Measurements from ENCODE around the gene MSH3. TPM values are rescaled to one million over a fixed set of nuclear protein-coding genes. Genes with fewer than 3 reads are reported as not detected.
A peak's percentile ranks its signal among the peaks of the same experiment; 100 is the strongest.
"Not testable (repeated sequence)": the region's sequence is repeated elsewhere in the genome, so short reads cannot be mapped to it uniquely, and the experiment has no call there.

Gene MSH3
- polyA plus RNA-seq, 4 donors, result 3.5 to 15.6 (median 4.8) TPM

DNA sequence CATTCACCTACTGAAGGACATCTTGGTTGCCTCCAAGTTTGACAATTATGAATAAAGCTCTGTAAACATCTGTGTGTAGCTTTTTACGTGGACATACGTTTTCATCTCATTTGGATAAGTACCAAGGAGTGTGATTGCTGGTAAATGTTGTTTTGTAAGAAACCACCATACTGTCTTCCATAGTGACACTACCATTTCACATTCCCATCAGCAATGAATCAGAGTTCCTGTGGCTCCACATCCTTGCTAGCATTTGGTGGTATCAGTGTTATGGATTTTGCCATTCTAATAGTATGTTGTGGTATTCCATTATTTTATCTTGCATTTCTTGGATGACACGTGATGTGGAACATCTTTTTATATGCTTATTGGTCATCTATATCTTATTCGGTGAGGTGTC, 227.3 kb downstream of the MSH3 start:
- Histone ChIP-seq H3K27ac (ENCODE audit: low read depth in 1 of 3, low read length in 2 of 3) (no peak overlapping the region), H3K9me3 (ENCODE audit: control insufficient read depth in 2 of 2, insufficient read depth in 1 of 2, low read depth in 1 of 2, low read length in 1 of 2) (no peaks in the 10 kb centered on the region), H3K36me3 (ENCODE audit: control insufficient read depth in 3 of 3, insufficient read depth in 2 of 3, low read depth in 1 of 3, low read length in 3 of 3) (peaks cover 0 to 7% (median 3%) of the 10 kb centered on the region in 3 donors), H3K4me3 (ENCODE audit: low read depth in 1 of 3, low read length in 3 of 3) (no peak overlapping the region), H3K27me3 (ENCODE audit: control insufficient read depth in 3 of 3, insufficient read depth in 3 of 3, low read length in 3 of 3) (no peaks in the 10 kb centered on the region), H3K4me1 (ENCODE audit: control insufficient read depth in 3 of 3, insufficient read depth in 2 of 3, low read depth in 1 of 3, low read length in 2 of 3) (peaks cover 0 to 12% (median 6%) of the 10 kb centered on the region in 3 donors)
- no peak for FAIRE-seq
- no peak for DNase-seq
- 91 to 95% (median 93%) methylated on average over 4 of the region's 4 CpGs for WGBS, 3 donors

DNA sequence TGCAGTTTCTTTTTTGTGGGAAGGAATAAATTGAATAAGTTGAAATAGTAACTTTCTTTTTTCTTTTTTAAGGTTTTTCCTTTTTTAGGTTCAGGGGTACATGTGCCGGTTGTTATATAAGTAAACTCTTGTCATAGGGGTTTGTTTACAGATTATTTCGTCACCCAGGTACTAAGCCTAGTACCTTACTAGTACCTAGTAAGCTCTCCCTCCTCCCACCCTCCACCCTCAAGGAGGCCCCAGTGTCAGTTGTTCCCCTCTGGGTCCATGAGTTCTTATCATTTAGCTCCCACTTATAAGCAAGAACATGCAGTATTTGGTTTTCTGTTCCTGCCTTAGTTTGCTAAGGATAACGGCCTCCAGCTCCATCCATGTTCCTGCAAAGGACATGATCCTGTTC, 228.9 kb downstream of the MSH3 start:
- H3K9me3 ChIP-seq (ENCODE audit: control insufficient read depth in 2 of 2, insufficient read depth in 1 of 2, low read depth in 1 of 2, low read length in 1 of 2); H3K27ac ChIP-seq (ENCODE audit: low read depth in 1 of 3, low read length in 2 of 3); FAIRE-seq; H3K27me3 ChIP-seq (ENCODE audit: control insufficient read depth in 3 of 3, insufficient read depth in 3 of 3, low read length in 3 of 3); DNase-seq; H3K36me3 ChIP-seq (ENCODE audit: control insufficient read depth in 3 of 3, insufficient read depth in 2 of 3, low read depth in 1 of 3, low read length in 3 of 3); H3K4me3 ChIP-seq (ENCODE audit: low read depth in 1 of 3, low read length in 3 of 3): not testable (repeated sequence)
- WGBS, 3 donors, result 93 to 100% (median 97%) methylated on average over 3 of the region's 3 CpGs
- H3K4me1 ChIP-seq (ENCODE audit: control insufficient read depth in 3 of 3, insufficient read depth in 2 of 3, low read depth in 1 of 3, low read length in 2 of 3), result peaks cover 0 to 12% (median 6%) of the 10 kb centered on the region in 3 donors

DNA sequence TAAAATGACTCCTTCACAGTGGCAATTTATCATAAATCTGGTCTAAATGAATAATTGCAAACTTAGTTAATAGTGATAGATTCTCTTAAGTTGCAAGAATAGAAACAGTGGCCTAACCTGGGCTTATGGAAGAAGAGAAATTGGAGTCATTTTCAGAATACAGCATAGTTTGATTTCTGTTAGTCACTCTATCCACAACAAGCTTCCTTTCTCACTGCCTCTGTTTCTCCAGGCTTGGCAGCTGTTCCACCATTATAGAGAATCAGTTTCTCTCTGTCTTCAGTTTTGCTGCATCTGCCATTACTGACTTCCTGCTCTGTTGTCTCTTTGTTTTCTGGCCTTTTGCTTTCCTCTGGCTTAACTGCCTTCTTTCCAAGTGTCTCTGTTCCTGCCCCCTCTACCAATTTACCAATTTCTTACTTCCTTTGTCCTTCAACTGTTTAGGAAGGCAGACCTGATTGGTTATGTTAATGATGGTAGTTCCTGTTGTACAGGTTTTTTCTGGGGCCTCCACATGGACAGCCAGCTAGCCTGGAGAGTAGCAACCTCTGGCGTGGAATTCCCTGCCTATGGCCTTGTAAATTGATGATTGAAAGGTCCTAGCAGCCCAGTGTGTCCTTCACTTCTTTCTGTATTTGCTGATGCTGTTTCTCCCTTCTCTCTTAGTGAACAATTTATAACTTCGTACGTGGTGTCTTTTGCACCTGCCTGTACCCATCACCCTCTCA, 229.8 kb downstream of the MSH3 start:
- DNase-seq (peak in 1 of 2 donors; percentile 2), FAIRE-seq (no peak)
- peaks cover 0 to 12% (median 6%) of the 10 kb centered on the region in 3 donors for H3K4me1 ChIP-seq (ENCODE audit: control insufficient read depth in 3 of 3, insufficient read depth in 2 of 3, low read depth in 1 of 3, low read length in 2 of 3)
- peaks cover 0 to 4% (median 0%) of the 10 kb centered on the region in 3 donors for H3K36me3 ChIP-seq (ENCODE audit: control insufficient read depth in 3 of 3, insufficient read depth in 2 of 3, low read depth in 1 of 3, low read length in 3 of 3)
- no peaks in the 10 kb centered on the region for H3K27me3 ChIP-seq (ENCODE audit: control insufficient read depth in 3 of 3, insufficient read depth in 3 of 3, low read length in 3 of 3)
- H3K27ac ChIP-seq (ENCODE audit: low read depth in 1 of 3, low read length in 2 of 3), result no peak overlapping the region
- H3K9me3 ChIP-seq (ENCODE audit: control insufficient read depth in 2 of 2, insufficient read depth in 1 of 2, low read depth in 1 of 2, low read length in 1 of 2), result no peaks in the 10 kb centered on the region
- no peak overlapping the region for H3K4me3 ChIP-seq (ENCODE audit: low read depth in 1 of 3, low read length in 3 of 3)
- WGBS, 3 donors, result 85 to 92% (median 91%) methylated on average over 3 of the region's 3 CpGs

DNA sequence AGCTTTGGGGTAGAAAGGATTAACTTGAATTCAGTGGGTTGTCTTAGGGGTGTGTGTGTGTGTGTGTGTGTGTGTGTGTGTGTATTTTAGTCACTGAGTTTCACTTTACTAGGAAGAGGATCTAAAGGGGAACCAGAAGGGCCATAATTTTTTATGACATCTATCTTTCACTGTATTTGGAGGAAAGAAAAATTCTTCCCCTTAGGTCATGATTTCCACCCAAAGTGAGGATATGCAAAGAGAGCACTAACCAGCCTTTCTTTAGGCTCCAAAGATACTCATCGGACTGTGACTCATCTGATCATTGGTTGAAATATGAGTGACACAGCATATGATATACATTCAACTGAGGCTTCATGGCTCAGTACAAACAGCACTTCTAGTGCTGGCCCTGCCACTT, 230.5 kb downstream of the MSH3 start:
- 83 to 87% (median 86%) methylated on average over 1 of the region's 1 CpG for whole genome bisulfite sequencing, 3 donors
- FAIRE-seq (no peak), DNase-seq (peak; percentile 16 to 26)
- Histone ChIP-seq H3K4me3 (ENCODE audit: low read depth in 1 of 3, low read length in 3 of 3) (no peak overlapping the region), H3K27me3 (ENCODE audit: control insufficient read depth in 3 of 3, insufficient read depth in 3 of 3, low read length in 3 of 3) (no peaks in the 10 kb centered on the region), H3K4me1 (ENCODE audit: control insufficient read depth in 3 of 3, insufficient read depth in 2 of 3, low read depth in 1 of 3, low read length in 2 of 3) (peaks cover 0 to 12% (median 6%) of the 10 kb centered on the region in 3 donors), H3K9me3 (ENCODE audit: control insufficient read depth in 2 of 2, insufficient read depth in 1 of 2, low read depth in 1 of 2, low read length in 1 of 2) (no peaks in the 10 kb centered on the region), H3K27ac (ENCODE audit: low read depth in 1 of 3, low read length in 2 of 3) (no peak overlapping the region), H3K36me3 (ENCODE audit: control insufficient read depth in 3 of 3, insufficient read depth in 2 of 3, low read depth in 1 of 3, low read length in 3 of 3) (peaks cover 0 to 4% (median 0%) of the 10 kb centered on the region in 3 donors)

DNA sequence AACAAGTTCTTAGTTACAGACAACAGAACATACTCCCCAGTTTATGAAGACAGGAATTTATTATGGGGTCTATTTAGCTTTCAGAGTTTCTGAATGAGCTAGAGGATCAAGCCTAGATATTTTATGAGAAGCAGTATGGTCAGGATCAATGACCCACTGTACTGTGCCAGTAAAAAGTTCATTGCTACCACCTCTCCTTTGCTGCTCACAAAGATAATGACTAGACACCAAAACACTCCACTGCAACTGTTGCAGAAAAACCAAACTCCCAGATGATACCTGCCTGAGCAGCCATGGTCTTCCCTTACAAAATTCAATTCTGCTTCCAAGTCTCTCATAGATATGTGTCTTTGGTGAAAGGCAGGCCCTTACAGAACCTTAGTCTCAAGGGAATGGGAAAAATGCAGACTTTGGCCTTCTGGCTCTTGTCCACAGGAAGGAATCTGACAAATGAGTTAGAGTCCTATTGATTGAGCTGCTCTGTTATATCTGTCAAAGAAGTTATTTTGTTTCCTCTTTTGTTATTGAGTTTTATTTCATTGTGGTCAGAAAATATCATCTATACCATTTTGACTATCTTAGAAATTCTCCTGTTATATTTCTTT, 231.0 kb downstream of the MSH3 start:
- Histone ChIP-seq H3K4me1 (ENCODE audit: control insufficient read depth in 3 of 3, insufficient read depth in 2 of 3, low read depth in 1 of 3, low read length in 2 of 3) (peaks cover 0 to 12% (median 6%) of the 10 kb centered on the region in 3 donors), H3K27ac (ENCODE audit: low read depth in 1 of 3, low read length in 2 of 3) (no peak overlapping the region), H3K4me3 (ENCODE audit: low read depth in 1 of 3, low read length in 3 of 3) (no peak overlapping the region), H3K27me3 (ENCODE audit: control insufficient read depth in 3 of 3, insufficient read depth in 3 of 3, low read length in 3 of 3) (no peaks in the 10 kb centered on the region), H3K36me3 (ENCODE audit: control insufficient read depth in 3 of 3, insufficient read depth in 2 of 3, low read depth in 1 of 3, low read length in 3 of 3) (peaks cover 0 to 4% (median 0%) of the 10 kb centered on the region in 3 donors), H3K9me3 (ENCODE audit: control insufficient read depth in 2 of 2, insufficient read depth in 1 of 2, low read depth in 1 of 2, low read length in 1 of 2) (peaks cover 0 to 3% of the 10 kb centered on the region in 2 donors)
- DNase-seq (peak; percentile 61 to 78), FAIRE-seq (no peak)

DNA sequence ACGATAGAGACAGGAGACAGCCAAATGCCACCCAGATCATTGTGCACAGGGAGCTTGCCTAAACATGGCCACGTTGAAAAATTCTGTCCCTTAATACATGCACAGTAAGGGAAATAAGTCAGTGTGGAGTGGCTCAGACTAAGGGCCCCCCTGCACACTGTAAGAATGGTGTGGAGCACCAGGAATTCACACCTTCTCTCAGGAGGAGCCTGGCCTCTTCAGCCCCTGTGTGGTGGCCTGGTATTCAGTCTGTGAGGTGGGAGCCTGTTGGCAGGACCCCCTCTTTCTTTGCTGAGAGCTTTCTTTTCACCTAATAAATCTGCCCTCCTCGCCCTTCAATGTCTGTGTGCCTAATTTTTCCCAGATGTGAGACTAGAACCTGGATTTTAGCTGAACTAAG, 239.6 kb downstream of the MSH3 start:
- 83 to 88% (median 85%) methylated on average over 3 of the region's 3 CpGs for whole genome bisulfite sequencing, 3 donors
- H3K9me3 ChIP-seq (ENCODE audit: control insufficient read depth in 2 of 2, insufficient read depth in 1 of 2, low read depth in 1 of 2, low read length in 1 of 2), result peaks cover 0 to 22% of the 10 kb centered on the region in 2 donors
- H3K4me3 ChIP-seq (ENCODE audit: low read depth in 1 of 3, low read length in 3 of 3), result no peak overlapping the region
- H3K36me3 ChIP-seq (ENCODE audit: control insufficient read depth in 3 of 3, insufficient read depth in 2 of 3, low read depth in 1 of 3, low read length in 3 of 3), result peaks cover 0 to 6% (median 0%) of the 10 kb centered on the region in 3 donors
- no peak for DNase-seq
- no peaks in the 10 kb centered on the region for H3K4me1 ChIP-seq (ENCODE audit: control insufficient read depth in 3 of 3, insufficient read depth in 2 of 3, low read depth in 1 of 3, low read length in 2 of 3)
- no peak overlapping the region for H3K27ac ChIP-seq (ENCODE audit: low read depth in 1 of 3, low read length in 2 of 3)
- no peak for FAIRE-seq
- H3K27me3 ChIP-seq (ENCODE audit: control insufficient read depth in 3 of 3, insufficient read depth in 3 of 3, low read length in 3 of 3), result no peaks in the 10 kb centered on the region

DNA sequence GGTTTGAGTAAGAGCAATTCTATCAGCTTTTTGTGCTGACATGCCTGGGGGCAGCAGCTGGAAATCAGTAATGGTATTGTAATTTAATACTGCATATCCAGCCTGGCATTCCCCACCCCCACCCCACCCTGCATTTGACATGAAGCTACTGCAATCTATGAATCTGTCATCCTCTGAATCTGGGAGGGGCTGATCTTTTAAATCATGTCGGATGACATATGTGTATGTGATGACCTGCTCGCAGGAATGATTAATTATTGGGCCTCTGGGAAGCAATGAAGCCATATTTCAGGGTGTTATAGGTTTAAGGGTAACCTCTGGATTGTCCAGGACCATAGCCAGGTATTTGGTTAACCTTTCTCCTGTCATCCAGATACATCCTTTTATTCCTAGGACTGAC, 241.1 kb downstream of the MSH3 start:
- Histone ChIP-seq H3K9me3 (ENCODE audit: control insufficient read depth in 2 of 2, insufficient read depth in 1 of 2, low read depth in 1 of 2, low read length in 1 of 2) (peaks cover 0 to 19% of the 10 kb centered on the region in 2 donors), H3K27ac (ENCODE audit: low read depth in 1 of 3, low read length in 2 of 3) (no peak overlapping the region), H3K27me3 (ENCODE audit: control insufficient read depth in 3 of 3, insufficient read depth in 3 of 3, low read length in 3 of 3) (no peaks in the 10 kb centered on the region), H3K36me3 (ENCODE audit: control insufficient read depth in 3 of 3, insufficient read depth in 2 of 3, low read depth in 1 of 3, low read length in 3 of 3) (peaks cover 0 to 6% (median 0%) of the 10 kb centered on the region in 3 donors), H3K4me3 (ENCODE audit: low read depth in 1 of 3, low read length in 3 of 3) (no peak overlapping the region), H3K4me1 (ENCODE audit: control insufficient read depth in 3 of 3, insufficient read depth in 2 of 3, low read depth in 1 of 3, low read length in 2 of 3) (no peaks in the 10 kb centered on the region)
- 90 to 98% (median 95%) methylated on average over 2 of the region's 2 CpGs for WGBS, 3 donors
- FAIRE-seq, result no peak
- no peak for DNase-seq

DNA sequence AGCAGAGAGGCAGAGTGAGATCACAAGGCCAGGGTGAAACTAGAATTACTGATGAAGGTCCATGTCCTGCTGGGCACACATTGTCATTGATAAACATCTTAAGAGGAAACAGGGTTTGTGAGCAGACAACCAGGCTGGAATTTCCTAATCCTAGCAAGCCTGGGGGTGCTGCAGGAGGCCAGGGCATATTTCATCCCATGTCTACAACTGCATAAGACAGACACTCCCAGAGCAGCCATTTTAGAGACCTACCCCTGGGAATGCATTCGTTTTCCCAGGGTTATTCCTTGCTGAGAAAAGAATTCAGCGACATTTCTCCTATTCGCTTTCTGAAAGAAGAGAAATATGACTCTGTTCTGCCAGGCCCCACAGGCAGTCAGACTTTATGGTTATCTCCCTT, 248.2 kb downstream of the MSH3 start:
- peaks cover 0 to 16% of the 10 kb centered on the region in 2 donors for H3K9me3 ChIP-seq (ENCODE audit: control insufficient read depth in 2 of 2, insufficient read depth in 1 of 2, low read depth in 1 of 2, low read length in 1 of 2)
- H3K27ac ChIP-seq (ENCODE audit: low read depth in 1 of 3, low read length in 2 of 3); DNase-seq; H3K36me3 ChIP-seq (ENCODE audit: control insufficient read depth in 3 of 3, insufficient read depth in 2 of 3, low read depth in 1 of 3, low read length in 3 of 3); H3K27me3 ChIP-seq (ENCODE audit: control insufficient read depth in 3 of 3, insufficient read depth in 3 of 3, low read length in 3 of 3); FAIRE-seq; H3K4me1 ChIP-seq (ENCODE audit: control insufficient read depth in 3 of 3, insufficient read depth in 2 of 3, low read depth in 1 of 3, low read length in 2 of 3); H3K4me3 ChIP-seq (ENCODE audit: low read depth in 1 of 3, low read length in 3 of 3): not testable (repeated sequence)
- 90 to 93% (median 92%) methylated on average over 3 of the region's 3 CpGs for WGBS, 3 donors

Data from small intestine (tissue), 7 donors.